Peyer's patch (tissue), 4 donors: Measurements from ENCODE around the gene SDF4.

Experiments used
- CTCF ChIP-seq, 6 experiments: fragments of 450-650 bp in 4 of 6; fragments of 200-600 bp in 2 of 6; sonication (generic) in 1 of 6; IDR thresholded peaks; one replicate each; pipeline ENCODE4 v1.5.1; 2017 to 2019; ENCODE audit warnings: antibody characterized with exemption in 6 of 6, mild to moderate bottlenecking in 3 of 6, moderate library complexity in 1 of 6
- POLR2A ChIP-seq, 2 donors: fragments of 450-650 bp; IDR thresholded peaks; one replicate each; pipeline ENCODE4 v1.5.1; 2017; ENCODE audit warnings: antibody characterized with exemption in 2 of 2, mild to moderate bottlenecking in 2 of 2, moderate library complexity in 2 of 2

DNA sequence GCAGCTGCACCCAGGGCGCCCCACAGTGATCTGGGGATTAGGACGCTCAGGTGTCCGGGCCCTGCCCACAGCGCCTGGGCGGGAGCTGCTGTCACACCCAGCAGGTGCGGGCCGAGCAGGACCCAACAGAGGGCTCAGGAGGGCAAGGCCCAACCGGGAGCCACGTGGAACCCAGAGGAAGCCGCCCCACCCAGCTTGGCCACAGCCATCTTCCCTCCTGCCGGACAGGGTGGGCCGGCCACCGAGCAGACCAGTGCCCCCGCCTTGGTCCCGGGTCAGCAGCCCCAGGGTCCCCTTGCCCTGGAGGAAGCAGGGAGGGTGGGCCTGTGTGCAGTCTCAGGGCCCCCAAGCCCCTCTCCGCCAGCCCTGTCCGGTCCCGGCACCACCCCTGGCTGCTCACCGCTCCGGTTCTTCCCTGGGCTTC, 64.4 kb downstream of the SDF4 start:
- TF ChIP-seq POLR2A (IDR thresholded peaks at IDR 0.05) = peak; percentile 8 to 44
- TF ChIP-seq CTCF (IDR thresholded peaks at IDR 0.05) = peak in 1 of 6 experiments; percentile 21
